Measurements from ENCODE around the gene TWNK. TPM values are rescaled to one million over a fixed set of nuclear protein-coding genes. Genes with fewer than 3 reads are reported as not detected.

The TWNK gene
- total RNA-seq, 4 donors from 2014 or later, result 7.6 to 9.0 (median 8.1) TPM

DNA sequence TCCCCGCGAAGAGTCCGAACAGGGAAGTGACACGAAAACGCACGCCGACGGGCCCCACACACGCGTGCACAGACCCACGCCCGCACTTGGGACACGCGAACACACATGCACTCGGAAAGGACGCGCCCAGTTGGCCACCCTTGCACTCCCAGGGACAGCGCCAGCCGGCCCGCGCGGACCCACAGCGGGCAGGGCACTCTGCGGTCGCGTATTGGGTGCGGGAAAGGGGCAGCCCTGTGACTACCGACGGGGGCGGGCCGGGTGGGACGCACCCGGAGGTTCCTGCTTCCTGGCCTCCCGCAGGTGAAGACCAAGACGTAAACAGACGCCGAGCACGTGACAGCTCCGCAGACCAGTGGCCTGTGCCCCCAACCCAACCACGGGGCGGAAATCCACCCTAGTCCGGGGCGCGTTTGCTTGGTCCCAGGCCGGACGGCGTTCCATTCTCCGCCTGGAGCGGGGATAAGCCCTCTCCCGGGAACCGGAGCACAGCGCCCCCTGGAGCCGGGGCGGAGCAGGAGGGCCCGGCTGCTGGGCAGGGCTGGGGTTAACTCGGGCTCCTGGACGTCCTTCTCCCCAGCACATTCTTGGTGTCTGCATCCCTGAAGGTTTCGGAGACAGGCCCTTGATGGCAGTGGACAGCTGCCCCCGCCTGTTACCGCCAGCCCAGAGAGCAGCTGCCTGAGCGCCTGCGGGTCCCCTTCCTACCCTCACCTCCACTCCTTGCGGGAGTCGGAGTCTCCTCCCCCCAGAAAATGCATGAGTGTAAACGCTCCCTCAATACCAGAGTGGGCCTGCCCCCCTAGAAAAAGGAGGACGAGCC lies 10.2 kb downstream of the TWNK start:
- peak; percentile 85 to 88 for DNase-seq (ENCODE audit: low spot score in 2 of 2)
- Histone ChIP-seq H3K4me1 (peaks cover 51% of the 10 kb centered on the region), H3K27me3 (no peaks in the 10 kb centered on the region), H3K4me3 (peak overlapping the region; percentile 81), H3K27ac (peak overlapping the region; percentile 98), H3K9me3 (no peaks in the 10 kb centered on the region), H3K36me3 (peaks cover 11% of the 10 kb centered on the region)
- under 1% methylated on average over 14 of the region's 66 CpGs for WGBS
- TF ChIP-seq POLR2AphosphoS5 (IDR thresholded peaks at IDR 0.05) (no peak), EP300 (IDR thresholded peaks at IDR 0.05) (no peak), POLR2A (IDR thresholded peaks at IDR 0.05) (no peak)
- TF ChIP-seq, protein P1, sequence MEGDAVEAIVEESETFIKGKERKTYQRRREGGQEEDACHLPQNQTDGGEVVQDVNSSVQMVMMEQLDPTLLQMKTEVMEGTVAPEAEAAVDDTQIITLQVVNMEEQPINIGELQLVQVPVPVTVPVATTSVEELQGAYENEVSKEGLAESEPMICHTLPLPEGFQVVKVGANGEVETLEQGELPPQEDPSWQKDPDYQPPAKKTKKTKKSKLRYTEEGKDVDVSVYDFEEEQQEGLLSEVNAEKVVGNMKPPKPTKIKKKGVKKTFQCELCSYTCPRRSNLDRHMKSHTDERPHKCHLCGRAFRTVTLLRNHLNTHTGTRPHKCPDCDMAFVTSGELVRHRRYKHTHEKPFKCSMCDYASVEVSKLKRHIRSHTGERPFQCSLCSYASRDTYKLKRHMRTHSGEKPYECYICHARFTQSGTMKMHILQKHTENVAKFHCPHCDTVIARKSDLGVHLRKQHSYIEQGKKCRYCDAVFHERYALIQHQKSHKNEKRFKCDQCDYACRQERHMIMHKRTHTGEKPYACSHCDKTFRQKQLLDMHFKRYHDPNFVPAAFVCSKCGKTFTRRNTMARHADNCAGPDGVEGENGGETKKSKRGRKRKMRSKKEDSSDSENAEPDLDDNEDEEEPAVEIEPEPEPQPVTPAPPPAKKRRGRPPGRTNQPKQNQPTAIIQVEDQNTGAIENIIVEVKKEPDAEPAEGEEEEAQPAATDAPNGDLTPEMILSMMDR (IDR thresholded peaks at IDR 0.05), result peak; percentile 83 to 91

GRCh38 chr10:100998183-100998990 lies 11.0 kb downstream of the TWNK start:
- Histone ChIP-seq H3K4me1 (peaks cover 55% of the 10 kb centered on the region), H3K4me3 (peak overlapping the region; percentile 81), H3K27ac (peak overlapping the region; percentile 98), H3K9me3 (no peaks in the 10 kb centered on the region), H3K36me3 (peaks cover 12% of the 10 kb centered on the region), H3K27me3 (no peaks in the 10 kb centered on the region)
- TF ChIP-seq POLR2A (IDR thresholded peaks at IDR 0.05) (no peak), POLR2AphosphoS5 (IDR thresholded peaks at IDR 0.05) (no peak), EP300 (IDR thresholded peaks at IDR 0.05) (no peak)
- TF ChIP-seq, protein P1 (IDR thresholded peaks at IDR 0.05), result no peak
- WGBS, result 5% methylated on average over 23 of the region's 25 CpGs
- peak; percentile 89 to 90 for DNase-seq (ENCODE audit: low spot score in 2 of 2)

GRCh38 chr10:100998991-100999741 lies 11.8 kb downstream of the TWNK start:
- DNase-seq (ENCODE audit: low spot score in 2 of 2), result peak; percentile 89 to 92
- Histone ChIP-seq H3K4me3 (peak overlapping the region; percentile 81), H3K27me3 (no peaks in the 10 kb centered on the region), H3K4me1 (peaks cover 60% of the 10 kb centered on the region), H3K27ac (peak overlapping the region; percentile 98), H3K36me3 (peaks cover 19% of the 10 kb centered on the region), H3K9me3 (no peaks in the 10 kb centered on the region)
- WGBS, result 1% methylated on average over 18 of the region's 83 CpGs
- peak; percentile 54 to 86 for TF ChIP-seq POLR2A (IDR thresholded peaks at IDR 0.05)
- no peak for TF ChIP-seq POLR2AphosphoS5 (IDR thresholded peaks at IDR 0.05)
- TF ChIP-seq, protein P1 (IDR thresholded peaks at IDR 0.05), result peak; percentile 95 to 98

GRCh38 chr10:100999742-101000126 lies 12.4 kb downstream of the TWNK start, which contains the start of gene LZTS2:
Gene LZTS2, plus strand, starts transcription at chr10:100999808. Its CDS starts 2,731 bp downstream, at chr10:101002539.
- no peak for DNase-seq (ENCODE audit: low spot score in 2 of 2)
- Histone ChIP-seq H3K27ac (peak within 1 kb of the TSS; percentile 98), H3K4me1 (peaks cover 60% of the 10 kb centered on the region), H3K9me3 (no peaks in the 10 kb centered on the region), H3K27me3 (no peaks in the 10 kb centered on the region), H3K36me3 (peaks cover 21% of the 10 kb centered on the region), H3K4me3 (peak within 1 kb of the TSS; percentile 81)
- TF ChIP-seq POLR2A (IDR thresholded peaks at IDR 0.05) (no peak), POLR2AphosphoS5 (IDR thresholded peaks at IDR 0.05) (no peak), EP300 (IDR thresholded peaks at IDR 0.05) (no peak)
- TF ChIP-seq, protein P1 (IDR thresholded peaks at IDR 0.05), result no peak
- WGBS, result no CpG with 5 or more reads among the region's 44 CpGs

Data from suprapubic skin (tissue), 4 donors.